B cell (primary cell): ENCODE results near the gene MARVELD1. TPM values are rescaled to one million over a fixed set of nuclear protein-coding genes. Genes with fewer than 3 reads are reported as not detected.

ENCODE experiments used
- ATAC-seq: fragments of 200-7000 bp; cut with Tn5 transposase; one replicate; pipeline ENCODE4 v1.10.0; 2021; ENCODE audit warnings: low read depth, mild to moderate bottlenecking, moderate number of reproducible peaks, moderate library complexity
- CTCF ChIA-PET: fragments of 350-600 bp; sonication (Branson Sonifier 250); formaldehyde crosslinking; loops from one replicate; lab custom pipeline; 2021; ENCODE audit warnings: antibody characterized with exemption, inconsistent platforms; lab: Charles Lee
- POLR2A ChIA-PET: fragments of 350-600 bp; sonication (Branson Sonifier 250); formaldehyde crosslinking; loops from one replicate; lab custom pipeline; 2021; ENCODE audit warnings: antibody characterized with exemption; lab: Charles Lee
- DNase-seq: peaks from one replicate; pipeline ENCODE4 v3.0.0; 2013
- H2AFZ ChIP-seq: 2 replicates; pipeline ENCODE4 v1.6.1; 2012; ENCODE audit warnings: mild to moderate bottlenecking, low read depth, low read length; ENCODE audit not compliant: insufficient read depth, poor library complexity, severe bottlenecking
- H3K27ac ChIP-seq, 2 donors: 1 replicate in 1 of 2; 2 replicates in 1 of 2; pipeline ENCODE4 v1.5.1; 2012 to 2013; ENCODE audit warnings: low read length in 2 of 2, mild to moderate bottlenecking in 2 of 2, moderate library complexity in 1 of 2
- H3K27me3 ChIP-seq, 4 experiments: fragments of 200-600 bp in 1 of 4; sonication (generic) in 1 of 4; replicated peaks in 1 of 4; 1 replicate in 2 of 4; 2 replicates in 2 of 4; pipeline versions ENCODE4 v1.6.1 to v1.7.0; 2013 to 2016; ENCODE audit warnings: low read length in 3 of 4, mild to moderate bottlenecking in 2 of 4, mixed read lengths in 1 of 4, moderate library complexity in 1 of 4; ENCODE audit not compliant: insufficient read depth in 4 of 4, control insufficient read depth in 3 of 4; ENCODE audit errors: control extremely low read depth in 1 of 4
- H3K36me3 ChIP-seq, 2 experiments: replicated peaks in 1 of 2; 1 replicate in 1 of 2; 2 replicates in 1 of 2; pipeline versions ENCODE4 v1.6.1 to v1.7.1; 2013; ENCODE audit warnings: low read length in 1 of 2; ENCODE audit not compliant: insufficient read depth in 2 of 2, control insufficient read depth in 1 of 2; ENCODE audit errors: control extremely low read depth in 1 of 2, extremely low read depth in 1 of 2
- H3K4me1 ChIP-seq, 2 donors: fragments of 200-600 bp in 1 of 2; sonication (generic) in 1 of 2; 1 replicate in 1 of 2; 2 replicates in 1 of 2; pipeline versions ENCODE4 v1.5.1 to v1.6.1; 2013 to 2017; ENCODE audit warnings: low read length in 2 of 2; ENCODE audit not compliant: control insufficient read depth in 2 of 2, insufficient read depth in 2 of 2
- H3K4me2 ChIP-seq: replicated peaks from 2 replicates; pipeline ENCODE3; 2012; ENCODE audit warnings: mild to moderate bottlenecking, low read depth, low read length; ENCODE audit not compliant: poor library complexity, severe bottlenecking
- H3K4me3 ChIP-seq, 5 experiments: fragments of 200-600 bp in 1 of 5; sonication (generic) in 1 of 5; 1 replicate in 3 of 5; 2 replicates in 2 of 5; pipeline versions ENCODE4 v1.5.1 to v1.7.0; 2011 to 2016; ENCODE audit warnings: low read length in 4 of 5, mild to moderate bottlenecking in 4 of 5, low read depth in 2 of 5, control low read depth in 1 of 5, moderate library complexity in 1 of 5; ENCODE audit not compliant: insufficient read depth in 1 of 5; ENCODE audit errors: control extremely low read depth in 1 of 5, extremely low read depth in 1 of 5
- H3K79me2 ChIP-seq: fragments of 200-600 bp; sonication (generic); one replicate; pipeline ENCODE4 v1.6.0; 2016; ENCODE audit warnings: low read length; ENCODE audit not compliant: control insufficient read depth, insufficient read depth
- H3K9ac ChIP-seq: fragments of 200-600 bp; sonication (generic); 2 replicates; pipeline ENCODE4 v1.6.1; 2017; ENCODE audit warnings: mild to moderate bottlenecking, low read length, moderate library complexity
- H3K9me3 ChIP-seq, 3 donors: one replicate each; pipeline versions ENCODE4 v1.6.1 to v1.7.1; 2013; ENCODE audit warnings: low read length in 2 of 3; ENCODE audit not compliant: control insufficient read depth in 2 of 3, insufficient read depth in 1 of 3; ENCODE audit errors: control extremely low read depth in 1 of 3
- H4K20me1 ChIP-seq: 2 replicates; pipeline ENCODE4 v1.6.0; 2012; ENCODE audit warnings: mild to moderate bottlenecking, low read length; ENCODE audit not compliant: insufficient read depth, control insufficient read depth, poor library complexity, severe bottlenecking
- H3K27ac Mint-ChIP-seq: one replicate; pipeline ENCODE4 v1.8.0; 2021; ENCODE audit warnings: mixed read lengths
- H3K27me3 Mint-ChIP-seq: one replicate; pipeline ENCODE4 v1.8.0; 2021; ENCODE audit warnings: mixed read lengths
- H3K4me1 Mint-ChIP-seq: one replicate; pipeline ENCODE4 v1.8.0; 2021; ENCODE audit warnings: mixed read lengths
- H3K4me3 Mint-ChIP-seq: one replicate; pipeline ENCODE4 v1.8.0; 2021; ENCODE audit warnings: mixed read lengths
- H3K9me3 Mint-ChIP-seq: one replicate; pipeline ENCODE4 v1.8.0; 2022; ENCODE audit warnings: mixed read lengths; ENCODE audit not compliant: insufficient read depth
- CTCF ChIP-seq: fragments of 200-600 bp; IDR thresholded peaks from one replicate; pipeline ENCODE4 v1.8.0; 2022; ENCODE audit warnings: antibody characterized with exemption, mild to moderate bottlenecking
- EZH2 ChIP-seq: IDR thresholded peaks from 2 replicates; pipeline ENCODE4 v1.6.1; 2012; ENCODE audit warnings: borderline replicate concordance, low read depth, mild to moderate bottlenecking, moderate library complexity, low read length; ENCODE audit not compliant: insufficient read depth, poor library complexity, severe bottlenecking
- WGBS: methylation state at CpG from one replicate; pipeline ENCODE4 v1.1.5; 2013; ENCODE audit warnings: missing lambda C conversion rate; ENCODE audit not compliant: insufficient coverage; 5-methylcytosine and 5-hydroxymethylcytosine counted together
- intact Hi-C: fragments of 100-400 bp; cut with micrococcal nuclease; formaldehyde crosslinking; loops from one replicate; pipeline ENCODE4 v1.10.0; 2022
- polyA plus RNA-seq: library from polyadenylated mRNA; depleted of rRNA; stranded (reverse); fragments of >200 nt; gene quantifications from 2 replicates; pipeline ENCODE4 v1.2.3, GENCODE V29; 2012
- total RNA-seq, 2 donors: library from RNA; stranded (reverse); fragments of 120-200 nt in 1 of 2; gene quantifications; 1 replicate in 1 of 2; 2 replicates in 1 of 2; pipeline versions ENCODE4 v1.2.3 to v1.2.4, GENCODE V29; 2013 to 2022

Gene MARVELD1
- total and polyA plus RNA-seq, 2 donors (not counting 1 experiment from before 2014, with no cell fraction given): 0.45 to 0.54 TPM

DNA sequence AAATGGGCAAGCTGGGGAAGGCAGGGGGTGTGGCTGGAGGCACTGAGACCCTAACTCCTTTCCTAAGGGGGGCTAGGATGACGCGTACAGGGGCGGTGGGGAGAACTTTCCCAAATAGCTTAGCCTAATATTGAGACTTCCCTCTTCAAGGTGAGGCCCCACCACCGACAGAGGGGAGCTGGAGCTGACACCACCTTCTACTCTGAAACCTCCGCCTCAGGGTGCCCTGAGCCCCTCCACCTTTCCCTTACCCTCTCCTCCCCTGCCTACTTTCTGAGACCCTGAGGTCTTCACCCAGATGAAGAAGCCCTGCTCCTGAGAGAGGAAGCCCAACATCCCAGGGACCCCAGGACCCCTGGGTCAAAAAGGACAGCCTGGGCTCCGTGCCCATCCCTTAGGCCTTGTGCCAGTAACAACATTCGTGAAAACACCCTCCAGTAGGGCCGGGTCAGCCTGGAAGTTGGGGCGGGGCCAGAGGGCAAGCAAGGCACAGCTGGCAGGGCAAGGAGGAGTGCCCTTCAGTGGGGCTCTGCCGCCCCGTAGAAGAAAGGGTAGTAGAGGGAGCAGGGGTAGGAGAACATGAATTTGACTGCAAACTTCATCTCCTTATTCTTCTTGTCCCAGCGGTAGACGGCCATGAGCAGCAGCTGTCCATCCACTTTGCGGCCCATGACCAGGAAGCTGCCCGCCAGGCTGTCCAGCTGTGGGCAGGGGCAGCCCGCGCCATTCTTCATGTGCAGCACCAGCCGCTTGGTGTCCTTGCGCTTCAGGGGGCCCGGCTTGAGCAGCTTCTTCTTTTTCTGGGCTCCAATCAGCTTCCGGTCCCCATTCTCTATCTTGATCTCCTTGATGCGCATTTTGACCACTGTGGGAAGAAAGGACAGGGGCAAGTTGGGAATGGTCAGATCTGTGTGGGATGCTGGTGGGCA is 53.7 kb downstream of the MARVELD1 start:
- Histone ChIP-seq H3K27me3 (peaks cover 0 to 23% (median 8%) of the 10 kb centered on the region in 4 experiments), H2AFZ (no peak overlapping the region), H3K4me2 (no peak overlapping the region), H3K36me3 (peaks cover 0 to 2% of the 10 kb centered on the region in 2 experiments), H3K27ac (no peak overlapping the region), H3K79me2 (no peaks in the 10 kb centered on the region), H3K9ac (no peak overlapping the region), H3K9me3 (peaks cover 0 to 2% (median 0%) of the 10 kb centered on the region in 3 donors), H4K20me1 (no peaks in the 10 kb centered on the region), H3K4me3 (no peak overlapping the region), H3K4me1 (peaks cover 13 to 15% of the 10 kb centered on the region in 2 donors)
- no peak overlapping the region for H3K27ac Mint-ChIP-seq
- no peak for DNase-seq
- no peak for TF ChIP-seq EZH2
- no peak for TF ChIP-seq CTCF
- intact Hi-C loops: no loop called here
- 93% methylated on average over 20 of the region's 22 CpGs for WGBS
- peaks cover 24% of the 10 kb centered on the region for H3K4me1 Mint-ChIP-seq
- CTCF ChIA-PET: no interaction called here
- POLR2A ChIA-PET: no interaction called here
- H3K4me3 Mint-ChIP-seq: no peak overlapping the region
- ATAC-seq: no peak
- H3K9me3 Mint-ChIP-seq: no peaks in the 10 kb centered on the region
- H3K27me3 Mint-ChIP-seq: peaks cover 33% of the 10 kb centered on the region

Other genes with a start within 250 kb of the MARVELD1 start
- gene MMS19, start 215.3 kb upstream of the MARVELD1 start, total RNA-seq: 78.0 and 82.1 TPM in 2 replicates
- 102 TPM in 2 replicates for gene MMS19, start 215.3 kb upstream of the MARVELD1 start, polyA plus RNA-seq
- 1.7 and 1.8 TPM in 2 replicates for gene UBTD1, start 214.8 kb upstream of the MARVELD1 start, total RNA-seq
- 1.2 and 1.3 TPM in 2 replicates for gene UBTD1, start 214.8 kb upstream of the MARVELD1 start, polyA plus RNA-seq
- gene ANKRD2, start 141.0 kb upstream of the MARVELD1 start, total RNA-seq: not detected in 2 replicates
- not detected in 2 replicates for gene ANKRD2, start 141.0 kb upstream of the MARVELD1 start, polyA plus RNA-seq
- gene HOGA1, start 129.3 kb upstream of the MARVELD1 start, total RNA-seq: not detected in 2 replicates
- not detected in 2 replicates for gene HOGA1, start 129.3 kb upstream of the MARVELD1 start, polyA plus RNA-seq
- not detected in 2 replicates for gene C10orf62, start 124.0 kb upstream of the MARVELD1 start, total RNA-seq
- not detected in 2 replicates for gene C10orf62, start 124.0 kb upstream of the MARVELD1 start, polyA plus RNA-seq
- 2.8 TPM in 2 replicates for gene MORN4, start 80.2 kb upstream of the MARVELD1 start, total RNA-seq
- gene MORN4, start 80.2 kb upstream of the MARVELD1 start, polyA plus RNA-seq: 1.5 TPM in 2 replicates
- gene PI4K2A, start 73.1 kb upstream of the MARVELD1 start, total RNA-seq: 17.7 and 18.4 TPM in 2 replicates
- gene PI4K2A, start 73.1 kb upstream of the MARVELD1 start, polyA plus RNA-seq: 7.9 and 26.6 TPM in 2 replicates
- 3.4 and 3.9 TPM in 2 replicates for gene AVPI1, start 26.5 kb upstream of the MARVELD1 start, total RNA-seq
- gene AVPI1, start 26.5 kb upstream of the MARVELD1 start, polyA plus RNA-seq: 3.6 and 4.0 TPM in 2 replicates
- 79.0 and 79.7 TPM in 2 replicates for gene ZFYVE27, start 23.4 kb downstream of the MARVELD1 start, total RNA-seq
- 50.4 and 55.2 TPM in 2 replicates for gene ZFYVE27, start 23.4 kb downstream of the MARVELD1 start, polyA plus RNA-seq
- not detected in 2 replicates for gene SFRP5, start 58.3 kb downstream of the MARVELD1 start, total RNA-seq
- not detected in 2 replicates for gene SFRP5, start 58.3 kb downstream of the MARVELD1 start, polyA plus RNA-seq
- not detected in 2 replicates for gene GOLGA7B, start 136.1 kb downstream of the MARVELD1 start, total RNA-seq
- 0.01 and 0.19 TPM in 2 replicates for gene GOLGA7B, start 136.1 kb downstream of the MARVELD1 start, polyA plus RNA-seq